ENCODE measurements around the gene HUS1.

DNA sequence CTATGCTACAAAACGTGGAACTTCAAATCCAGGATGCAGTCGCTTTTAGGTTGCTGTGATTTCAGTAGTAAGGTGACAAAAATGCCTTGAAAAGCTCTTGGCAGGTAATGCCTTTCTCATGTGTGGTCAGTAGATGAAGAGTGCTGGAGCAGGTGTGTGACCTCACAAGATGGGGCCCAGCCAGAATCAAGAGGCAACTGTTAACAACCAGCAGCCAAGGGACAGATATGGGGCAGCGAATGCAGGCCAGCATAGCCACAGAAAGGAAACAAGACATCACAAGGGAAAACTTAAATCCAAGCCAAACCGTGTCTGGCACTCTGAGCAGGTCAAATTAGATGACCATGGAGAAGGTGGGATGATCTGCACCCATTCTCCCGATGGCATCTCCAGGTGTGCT is 12.3 kb downstream of the HUS1 start:
- TF ChIP-seq, protein P1, sequence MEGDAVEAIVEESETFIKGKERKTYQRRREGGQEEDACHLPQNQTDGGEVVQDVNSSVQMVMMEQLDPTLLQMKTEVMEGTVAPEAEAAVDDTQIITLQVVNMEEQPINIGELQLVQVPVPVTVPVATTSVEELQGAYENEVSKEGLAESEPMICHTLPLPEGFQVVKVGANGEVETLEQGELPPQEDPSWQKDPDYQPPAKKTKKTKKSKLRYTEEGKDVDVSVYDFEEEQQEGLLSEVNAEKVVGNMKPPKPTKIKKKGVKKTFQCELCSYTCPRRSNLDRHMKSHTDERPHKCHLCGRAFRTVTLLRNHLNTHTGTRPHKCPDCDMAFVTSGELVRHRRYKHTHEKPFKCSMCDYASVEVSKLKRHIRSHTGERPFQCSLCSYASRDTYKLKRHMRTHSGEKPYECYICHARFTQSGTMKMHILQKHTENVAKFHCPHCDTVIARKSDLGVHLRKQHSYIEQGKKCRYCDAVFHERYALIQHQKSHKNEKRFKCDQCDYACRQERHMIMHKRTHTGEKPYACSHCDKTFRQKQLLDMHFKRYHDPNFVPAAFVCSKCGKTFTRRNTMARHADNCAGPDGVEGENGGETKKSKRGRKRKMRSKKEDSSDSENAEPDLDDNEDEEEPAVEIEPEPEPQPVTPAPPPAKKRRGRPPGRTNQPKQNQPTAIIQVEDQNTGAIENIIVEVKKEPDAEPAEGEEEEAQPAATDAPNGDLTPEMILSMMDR (IDR thresholded peaks at IDR 0.05; ENCODE audit: low read depth, low read length, poor library complexity, severe bottlenecking) = no peak
- no peak for TF ChIP-seq EZH2phosphoT487 (IDR thresholded peaks at IDR 0.05; ENCODE audit: borderline replicate concordance, low read length)
